ENCODE measurements around the gene KRT13.

KRT13 gene

DNA sequence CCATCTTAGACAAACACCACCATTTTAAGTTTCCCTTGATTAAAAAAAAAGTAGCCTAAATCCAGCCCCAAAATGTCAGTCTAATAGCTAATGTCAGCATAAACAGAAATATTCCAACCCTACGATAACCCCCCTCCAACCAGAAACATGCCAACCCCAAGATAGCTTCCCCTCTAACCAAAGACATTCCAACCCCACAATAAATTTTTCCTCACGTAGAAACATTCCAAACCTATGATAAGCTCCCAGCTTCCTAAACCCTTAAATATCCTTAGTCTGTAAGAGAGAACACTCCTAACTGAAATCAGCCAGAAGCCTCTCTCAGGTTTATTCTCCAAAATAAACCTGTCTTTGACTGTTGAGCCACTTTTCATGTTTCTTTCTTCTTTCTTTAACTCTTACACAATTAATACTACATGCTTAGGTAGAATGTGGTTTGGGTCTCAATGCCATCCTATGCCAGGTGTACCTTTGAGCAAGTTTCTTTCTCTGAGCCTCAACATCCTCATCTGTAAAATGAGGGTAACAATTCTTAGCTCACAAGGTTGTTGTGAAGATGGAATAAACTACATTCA, 54.2 kb downstream of the KRT13 start:
- Histone ChIP-seq H3K4me3 (ENCODE audit: insufficient read depth, low read depth, low read length, poor library complexity, severe bottlenecking) (no peak overlapping the region), H3K27ac (ENCODE audit: insufficient read depth, low read length, poor library complexity, severe bottlenecking) (no peak overlapping the region), H3K27me3 (replicated peaks; ENCODE audit: control insufficient read depth, insufficient read depth, low read length, poor library complexity, severe bottlenecking) (no peaks in the 10 kb centered on the region), H3K36me3 (ENCODE audit: control insufficient read depth, insufficient read depth, low read length) (no peaks in the 10 kb centered on the region), H3K9me3 (ENCODE audit: control insufficient read depth, low read length) (no peaks in the 10 kb centered on the region), H3K4me1 (ENCODE audit: control insufficient read depth, insufficient read depth, low read length, poor library complexity, severe bottlenecking) (no peaks in the 10 kb centered on the region)
- no peak for DNase-seq

All from effector memory CD4-positive, alpha-beta T cell (primary cell).